Bone marrow (tissue), 2 donors: Measurements from ENCODE around the gene HINT2.

Experiments used
- DNase-seq, 2 donors: peaks; one replicate each; lab custom pipeline; 2025; lab: John Stamatoyannopoulos, UW

HINT2 gene

GRCh38 chr9:35774907-35775635 lies 39.8 kb downstream of the HINT2 start:
- DNase-seq, result no peak

- DNase-seq, result no peak
Observed at GRCh38 chr9:35771943-35772342, 42.9 kb downstream of the HINT2 start.

GRCh38 chr9:35771534-35771933 lies 43.3 kb downstream of the HINT2 start:
- no peak for DNase-seq

- no peak for DNase-seq
Observed at GRCh38 chr9:35771075-35771433, 43.8 kb downstream of the HINT2 start.

- DNase-seq, result no peak
Observed at GRCh38 chr9:35769763-35770162, 45.1 kb downstream of the HINT2 start.

GRCh38 chr9:35767458-35767857 lies 47.4 kb downstream of the HINT2 start:
- DNase-seq, result no peak

GRCh38 chr9:35766997-35767396 lies 47.8 kb downstream of the HINT2 start:
- DNase-seq, result no peak

- DNase-seq, result no peak
Observed at GRCh38 chr9:35763803-35764202, 51.0 kb downstream of the HINT2 start.

GRCh38 chr9:35763181-35763580 lies 51.7 kb downstream of the HINT2 start:
- no peak for DNase-seq
